ENCODE measurements around the gene VIPR1. TPM values are rescaled to one million over a fixed set of nuclear protein-coding genes. Genes with fewer than 3 reads are reported as not detected.

The VIPR1 gene
- total RNA-seq, 2 donors from 2014 or later, result 74.2 to 98.0 TPM

GRCh38 chr3:42468111-42468510, 34.3 kb upstream of the VIPR1 start:
- Histone ChIP-seq H3K9ac (ENCODE audit: low read depth in 2 of 2, low read length in 2 of 2) (no peak overlapping the region), H3K36me3 (no peaks in the 10 kb centered on the region), H3K9me3 (no peaks in the 10 kb centered on the region), H3K4me1 (no peaks in the 10 kb centered on the region), H3K27ac (no peak overlapping the region), H3K27me3 (no peaks in the 10 kb centered on the region), H3K4me3 (no peak overlapping the region)
- intact Hi-C loops (cut with DNase I), result no loop called here
- TF ChIP-seq CTCF (IDR thresholded peaks at IDR 0.05), result no peak
- DNase-seq, result no peak

- no peak for TF ChIP-seq CTCF (IDR thresholded peaks at IDR 0.05)
- no peak overlapping the region for H3K9ac ChIP-seq (ENCODE audit: low read depth in 2 of 2, low read length in 2 of 2)
Observed at GRCh38 chr3:42472555-42472954, 29.9 kb upstream of the VIPR1 start.

GRCh38 chr3:42473083-42473932, 29.1 kb upstream of the VIPR1 start:
- peak; percentile 54 for DNase-seq
- no peaks in the 10 kb centered on the region for H3K27me3 ChIP-seq
- H3K9ac ChIP-seq (ENCODE audit: low read depth in 2 of 2, low read length in 2 of 2), result no peak overlapping the region
- intact Hi-C loops (cut with DNase I), result no loop called here
- no peaks in the 10 kb centered on the region for H3K9me3 ChIP-seq
- H3K4me1 ChIP-seq, result no peaks in the 10 kb centered on the region
- H3K36me3 ChIP-seq, result no peaks in the 10 kb centered on the region
- peak overlapping the region; percentile 55 for H3K27ac ChIP-seq
- H3K4me3 ChIP-seq, result no peak overlapping the region
- TF ChIP-seq CTCF (IDR thresholded peaks at IDR 0.05), result no peak

More at GRCh38 chr3:42472555-42472954, 29.9 kb upstream of the VIPR1 start:
- Histone ChIP-seq H3K9me3 (no peaks in the 10 kb centered on the region), H3K4me1 (no peaks in the 10 kb centered on the region), H3K4me3 (no peak overlapping the region), H3K27ac (peak overlapping the region; percentile 55), H3K36me3 (no peaks in the 10 kb centered on the region), H3K27me3 (no peaks in the 10 kb centered on the region)
- intact Hi-C loops (cut with DNase I), result no loop called here
- no peak for DNase-seq

GRCh38 chr3:42476225-42477125, 26.0 kb upstream of the VIPR1 start:
- H3K4me3 ChIP-seq, result no peak overlapping the region
- H3K27me3 ChIP-seq, result no peaks in the 10 kb centered on the region
- TF ChIP-seq CTCF (IDR thresholded peaks at IDR 0.05), result no peak
- peak; percentile 54 for DNase-seq
- intact Hi-C loops (cut with DNase I), result no loop called here
- no peak overlapping the region for H3K9ac ChIP-seq (ENCODE audit: low read depth in 2 of 2, low read length in 2 of 2)
- no peaks in the 10 kb centered on the region for H3K36me3 ChIP-seq
- no peaks in the 10 kb centered on the region for H3K4me1 ChIP-seq
- H3K9me3 ChIP-seq, result no peaks in the 10 kb centered on the region
- H3K27ac ChIP-seq, result no peak overlapping the region

- H3K27ac ChIP-seq, result no peak overlapping the region
- H3K9me3 ChIP-seq, result no peaks in the 10 kb centered on the region
- no peaks in the 10 kb centered on the region for H3K4me1 ChIP-seq
- no peaks in the 10 kb centered on the region for H3K27me3 ChIP-seq
- H3K4me3 ChIP-seq, result no peak overlapping the region
- no peak for TF ChIP-seq CTCF (IDR thresholded peaks at IDR 0.05)
- no peak for DNase-seq
- H3K36me3 ChIP-seq, result no peaks in the 10 kb centered on the region
- no peak overlapping the region for H3K9ac ChIP-seq (ENCODE audit: low read depth in 2 of 2, low read length in 2 of 2)
- intact Hi-C loops (cut with DNase I), result no loop called here
Observed at GRCh38 chr3:42477696-42478095, 24.7 kb upstream of the VIPR1 start.

All from colonic mucosa (tissue), 4 donors.